Right ventricle myocardium inferior (tissue), 1 donor: ENCODE measurements around the gene FCN2. TPM values are rescaled to one million over a fixed set of nuclear protein-coding genes. Genes with fewer than 3 reads are reported as not detected.

ENCODE experiments used
- microRNA-seq: library from miRNA; unstranded; fragments of <30 nt; microRNA quantifications from one replicate; pipeline ENCODE4 v1.2.0, GENCODE V29; 2020
- total RNA-seq: library from RNA; stranded (reverse); fragmentation: NEBNext Ultra II Directional; extraction: Animal tissue kit (Norgen Biotek cat#: 25700); gene quantifications from one replicate; pipeline ENCODE4 v1.2.1, GENCODE V29; 2021
- donor health status: DM: no; HTN: yes; CAD: no; lungs with severe emphysema.

FCN2 gene
- total RNA-seq, 1 donor from 2014 or later = not detected

Small RNAs within 50 kb of the gene (microRNA-seq; reads per million reads assigned to microRNA genes)
- gene MIR3689A (not detected), gene MIR3689B (not detected), gene MIR3689C (not detected), gene MIR3689D1 (not detected), gene MIR3689D2 (not detected), gene MIR3689E (not detected), gene MIR3689F (not detected)

Other genes starting within 250 kb of the FCN2 start
- 18.7 TPM for gene COL5A1, start 239.0 kb upstream of the FCN2 start, total RNA-seq
- gene FCN1, start 37.1 kb downstream of the FCN2 start, total RNA-seq = 5.7 TPM
- gene OLFM1, start 206.9 kb downstream of the FCN2 start, total RNA-seq = 17.9 TPM